ENCODE data around the gene HSPA12A.

HSPA12A gene

DNA sequence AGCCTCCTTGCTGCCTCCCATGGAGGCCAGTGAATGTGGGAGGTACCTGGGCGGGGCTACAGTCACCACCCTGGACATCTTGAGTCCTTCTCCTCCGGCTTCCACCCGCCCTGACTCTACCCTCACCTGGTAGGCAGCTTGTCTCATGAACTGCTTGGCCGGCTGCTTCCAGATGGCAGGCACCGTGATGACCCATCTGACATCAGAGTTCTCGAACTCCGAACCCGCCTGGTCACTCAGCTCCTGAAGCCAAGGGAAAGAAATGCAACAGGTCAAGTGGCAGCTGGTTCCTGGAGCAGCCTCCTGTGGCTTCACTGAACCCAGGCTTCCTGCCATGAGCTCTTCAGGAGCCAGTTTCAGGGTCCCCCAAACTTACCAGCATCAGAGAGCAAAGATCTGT, 50.1 kb downstream of the HSPA12A start:
- WGBS (ENCODE audit: insufficient coverage): 98% methylated on average over 8 of the region's 8 CpGs
- peaks cover 0 to 8% (median 4%) of the 10 kb centered on the region in 5 experiments for H3K27me3 ChIP-seq (replicated peaks in 2 of 5; ENCODE audit: control insufficient read depth in 4 of 5, insufficient read depth in 5 of 5, low read length in 4 of 5)
- ChIA-PET CTCF (no interaction called here), POLR2A (no interaction called here)
- no peak for DNase-seq
- no peaks in the 10 kb centered on the region for H3K9me3 ChIP-seq (ENCODE audit: control extremely low read depth in 1 of 5, control insufficient read depth in 4 of 5, insufficient read depth in 2 of 5, low read depth in 1 of 5, low read length in 4 of 5)
- H3K36me3 ChIP-seq (ENCODE audit: control insufficient read depth in 4 of 4, insufficient read depth in 4 of 4, low read length in 3 of 4): no peaks in the 10 kb centered on the region
- H3K27ac ChIP-seq (ENCODE audit: insufficient read depth in 1 of 2, low read depth in 1 of 2, low read length in 2 of 2, poor library complexity in 1 of 2, severe bottlenecking in 2 of 2): no peak overlapping the region
- no peak overlapping the region for H3K4me3 ChIP-seq (ENCODE audit: control insufficient read depth in 1 of 7, extremely low read depth in 1 of 7, insufficient read depth in 4 of 7, low read depth in 2 of 7, low read length in 6 of 7)
- peaks cover 0 to 2% (median 0%) of the 10 kb centered on the region in 4 experiments for H3K4me1 ChIP-seq (ENCODE audit: control extremely low read depth in 1 of 4, control insufficient read depth in 4 of 4, insufficient read depth in 4 of 4, low read length in 3 of 4)

GRCh38 chr10:116691635-116692034, 50.7 kb downstream of the HSPA12A start:
- Histone ChIP-seq H3K4me3 (ENCODE audit: control insufficient read depth in 1 of 7, extremely low read depth in 1 of 7, insufficient read depth in 4 of 7, low read depth in 2 of 7, low read length in 6 of 7) (no peak overlapping the region), H3K4me1 (ENCODE audit: control extremely low read depth in 1 of 4, control insufficient read depth in 4 of 4, insufficient read depth in 4 of 4, low read length in 3 of 4) (peaks cover 0 to 2% (median 0%) of the 10 kb centered on the region in 4 experiments), H3K9me3 (ENCODE audit: control extremely low read depth in 1 of 5, control insufficient read depth in 4 of 5, insufficient read depth in 2 of 5, low read depth in 1 of 5, low read length in 4 of 5) (no peaks in the 10 kb centered on the region), H3K27me3 (replicated peaks in 2 of 5; ENCODE audit: control insufficient read depth in 4 of 5, insufficient read depth in 5 of 5, low read length in 4 of 5) (peaks cover 0 to 8% (median 4%) of the 10 kb centered on the region in 5 experiments), H3K36me3 (ENCODE audit: control insufficient read depth in 4 of 4, insufficient read depth in 4 of 4, low read length in 3 of 4) (no peaks in the 10 kb centered on the region), H3K27ac (ENCODE audit: insufficient read depth in 1 of 2, low read depth in 1 of 2, low read length in 2 of 2, poor library complexity in 1 of 2, severe bottlenecking in 2 of 2) (no peak overlapping the region)
- ChIA-PET POLR2A (no interaction called here), CTCF (interaction anchor here (1.6 to 2.0 kb wide), 2 partner anchors 9 kb away, joined by 4 to 6 read pairs; no protein-coding TSS in a partner anchor)
- no peak for DNase-seq
- 96% methylated on average over 6 of the region's 6 CpGs for WGBS (ENCODE audit: insufficient coverage)

DNA sequence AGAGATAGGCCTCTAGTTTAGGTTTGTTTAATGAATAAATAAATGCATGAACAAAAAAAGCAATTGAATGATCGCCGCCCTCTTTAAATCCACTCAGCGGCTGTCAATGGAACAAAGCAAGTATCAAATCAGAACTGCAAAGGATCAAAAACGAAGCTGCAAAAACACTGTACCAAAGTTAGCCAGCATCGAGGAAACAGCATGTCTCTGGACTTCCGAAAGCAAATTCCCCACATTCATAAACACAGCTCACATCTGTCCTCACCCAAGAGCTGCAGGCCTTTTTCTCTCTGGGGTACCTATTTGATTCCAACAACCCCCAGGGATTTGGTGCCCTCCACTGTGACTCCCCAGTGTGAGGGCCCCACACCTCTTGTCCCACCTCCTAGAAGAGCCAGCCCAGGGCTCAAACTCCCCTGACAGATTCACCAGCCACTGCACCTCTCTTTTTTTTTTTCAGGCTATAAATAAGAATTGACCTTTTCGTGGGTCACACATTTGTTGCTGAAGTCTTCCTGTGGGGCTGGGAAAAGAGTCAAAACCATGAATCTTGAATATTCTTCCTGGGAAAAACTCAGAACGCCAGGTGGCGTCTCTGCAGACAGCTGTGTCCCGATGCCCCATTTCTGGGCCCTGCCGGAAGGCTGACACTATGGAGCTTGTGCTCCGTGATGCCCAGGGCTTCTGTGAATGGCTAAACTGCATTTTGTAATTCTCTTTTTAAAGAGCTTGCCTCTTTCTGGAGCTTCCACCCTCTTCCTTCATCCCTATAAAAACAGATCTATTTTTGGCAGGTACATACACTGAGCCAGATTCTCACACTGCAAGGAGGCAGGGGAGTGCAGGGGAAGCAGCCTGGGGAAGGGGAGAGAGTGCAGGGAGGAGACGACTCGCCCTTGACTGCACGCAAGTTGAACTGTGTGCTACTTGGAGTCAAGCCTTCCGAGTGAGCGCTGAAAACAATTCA, 51.7 kb downstream of the HSPA12A start:
- CTCF ChIA-PET: interaction anchor here (1.6 to 2.0 kb wide), 2 partner anchors 8 to 10 kb away, joined by 4 to 6 read pairs; no protein-coding TSS in a partner anchor

DNA sequence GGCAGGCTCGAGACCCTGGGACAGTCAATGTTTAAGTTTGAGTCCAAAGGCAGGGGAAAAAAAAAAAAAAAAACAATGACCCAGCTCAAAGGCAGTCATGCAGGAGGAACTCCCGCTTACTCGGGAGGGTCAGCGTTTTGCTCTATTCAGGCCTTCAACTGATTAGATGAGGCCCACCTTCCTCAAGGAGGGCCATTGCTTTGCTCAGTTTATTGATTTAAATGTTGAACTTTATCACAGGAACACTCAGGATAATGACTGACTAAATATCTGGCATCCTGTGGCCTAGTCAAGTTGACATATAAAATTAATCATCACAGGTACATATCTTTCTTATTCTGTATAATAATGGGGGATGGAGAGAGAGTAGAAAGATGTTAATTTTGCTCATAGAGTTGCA, 52.6 kb downstream of the HSPA12A start:
- peaks cover 0 to 2% (median 0%) of the 10 kb centered on the region in 4 experiments for H3K4me1 ChIP-seq (ENCODE audit: control extremely low read depth in 1 of 4, control insufficient read depth in 4 of 4, insufficient read depth in 4 of 4, low read length in 3 of 4)
- no peaks in the 10 kb centered on the region for H3K9me3 ChIP-seq (ENCODE audit: control extremely low read depth in 1 of 5, control insufficient read depth in 4 of 5, insufficient read depth in 2 of 5, low read depth in 1 of 5, low read length in 4 of 5)
- H3K4me3 ChIP-seq (ENCODE audit: control insufficient read depth in 1 of 7, extremely low read depth in 1 of 7, insufficient read depth in 4 of 7, low read depth in 2 of 7, low read length in 6 of 7): no peak overlapping the region
- WGBS (ENCODE audit: insufficient coverage): 100% methylated on average over 1 of the region's 4 CpGs
- no peak for DNase-seq
- no peaks in the 10 kb centered on the region for H3K36me3 ChIP-seq (ENCODE audit: control insufficient read depth in 4 of 4, insufficient read depth in 4 of 4, low read length in 3 of 4)
- H3K27me3 ChIP-seq (replicated peaks in 2 of 5; ENCODE audit: control insufficient read depth in 4 of 5, insufficient read depth in 5 of 5, low read length in 4 of 5): peaks cover 0 to 8% (median 4%) of the 10 kb centered on the region in 5 experiments
- H3K27ac ChIP-seq (ENCODE audit: insufficient read depth in 1 of 2, low read depth in 1 of 2, low read length in 2 of 2, poor library complexity in 1 of 2, severe bottlenecking in 2 of 2): no peak overlapping the region
- ChIA-PET POLR2A (no interaction called here), CTCF (interaction anchor here (0.8 to 2.0 kb wide), 4 partner anchors 8 to 98 kb away, joined by 3 to 6 read pairs (median 4); no protein-coding TSS in a partner anchor)

More for the DNA sequence above, 51.7 kb downstream of the HSPA12A start:
- DNase-seq: no peak
- H3K36me3 ChIP-seq (ENCODE audit: control insufficient read depth in 4 of 4, insufficient read depth in 4 of 4, low read length in 3 of 4): no peaks in the 10 kb centered on the region
- peaks cover 0 to 2% (median 0%) of the 10 kb centered on the region in 4 experiments for H3K4me1 ChIP-seq (ENCODE audit: control extremely low read depth in 1 of 4, control insufficient read depth in 4 of 4, insufficient read depth in 4 of 4, low read length in 3 of 4)
- H3K27me3 ChIP-seq (replicated peaks in 2 of 5; ENCODE audit: control insufficient read depth in 4 of 5, insufficient read depth in 5 of 5, low read length in 4 of 5): peaks cover 0 to 8% (median 4%) of the 10 kb centered on the region in 5 experiments
- H3K27ac ChIP-seq (ENCODE audit: insufficient read depth in 1 of 2, low read depth in 1 of 2, low read length in 2 of 2, poor library complexity in 1 of 2, severe bottlenecking in 2 of 2): no peak overlapping the region
- no peaks in the 10 kb centered on the region for H3K9me3 ChIP-seq (ENCODE audit: control extremely low read depth in 1 of 5, control insufficient read depth in 4 of 5, insufficient read depth in 2 of 5, low read depth in 1 of 5, low read length in 4 of 5)
- H3K4me3 ChIP-seq (ENCODE audit: control insufficient read depth in 1 of 7, extremely low read depth in 1 of 7, insufficient read depth in 4 of 7, low read depth in 2 of 7, low read length in 6 of 7): no peak overlapping the region
- POLR2A ChIA-PET: no interaction called here
- 89% methylated on average over 17 of the region's 17 CpGs for WGBS (ENCODE audit: insufficient coverage)

DNA sequence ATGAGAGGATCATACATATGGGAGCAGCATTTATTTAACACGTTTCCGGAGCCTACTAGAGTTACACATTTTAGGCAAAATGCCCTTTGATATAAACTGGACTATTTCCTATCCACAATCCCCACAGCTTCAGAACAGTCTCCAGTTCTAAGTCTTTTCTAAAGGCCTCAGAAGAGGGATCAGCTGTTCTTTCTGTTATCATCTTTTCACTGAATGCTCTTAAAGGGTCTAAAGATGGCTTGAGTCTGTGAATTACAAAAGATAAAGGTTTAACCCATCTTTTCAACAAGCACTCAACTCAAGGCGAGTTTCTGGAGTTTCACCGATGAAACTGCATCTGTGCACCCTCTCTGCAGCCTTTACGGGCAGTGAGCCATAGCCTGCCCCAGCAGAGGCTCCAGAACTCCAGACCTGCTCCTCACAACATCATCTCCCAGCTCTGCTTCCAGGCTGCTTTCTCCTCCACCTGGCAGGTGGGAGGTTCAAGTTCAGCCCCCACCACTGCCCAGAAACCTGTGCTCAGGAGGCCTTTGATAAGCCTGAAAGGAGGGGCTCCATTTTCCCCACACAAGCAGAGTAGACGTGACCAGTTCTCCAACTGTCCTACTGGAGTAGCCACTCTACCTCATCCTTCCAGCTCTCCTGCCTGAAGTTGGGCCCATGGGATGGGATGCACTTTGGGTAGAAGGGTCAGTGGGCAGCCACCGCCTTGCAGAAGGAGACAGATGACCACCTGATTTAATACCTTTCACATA, 53.4 kb downstream of the HSPA12A start:
- no peak for DNase-seq
- ChIA-PET CTCF (interaction anchor here (0.7 to 2.8 kb wide), 4 partner anchors 17 to 100 kb away, joined by 3 to 15 read pairs (median 4); no protein-coding TSS in a partner anchor), POLR2A (no interaction called here)
- no peak overlapping the region for H3K27ac ChIP-seq (ENCODE audit: insufficient read depth in 1 of 2, low read depth in 1 of 2, low read length in 2 of 2, poor library complexity in 1 of 2, severe bottlenecking in 2 of 2)
- H3K27me3 ChIP-seq (replicated peaks in 2 of 5; ENCODE audit: control insufficient read depth in 4 of 5, insufficient read depth in 5 of 5, low read length in 4 of 5): peaks cover 0 to 8% (median 4%) of the 10 kb centered on the region in 5 experiments
- H3K36me3 ChIP-seq (ENCODE audit: control insufficient read depth in 4 of 4, insufficient read depth in 4 of 4, low read length in 3 of 4): no peaks in the 10 kb centered on the region
- no peaks in the 10 kb centered on the region for H3K9me3 ChIP-seq (ENCODE audit: control extremely low read depth in 1 of 5, control insufficient read depth in 4 of 5, insufficient read depth in 2 of 5, low read depth in 1 of 5, low read length in 4 of 5)
- WGBS (ENCODE audit: insufficient coverage): 79% methylated on average over 6 of the region's 7 CpGs
- no peak overlapping the region for H3K4me3 ChIP-seq (ENCODE audit: control insufficient read depth in 1 of 7, extremely low read depth in 1 of 7, insufficient read depth in 4 of 7, low read depth in 2 of 7, low read length in 6 of 7)
- H3K4me1 ChIP-seq (ENCODE audit: control extremely low read depth in 1 of 4, control insufficient read depth in 4 of 4, insufficient read depth in 4 of 4, low read length in 3 of 4): peaks cover 0 to 2% (median 0%) of the 10 kb centered on the region in 4 experiments

DNA sequence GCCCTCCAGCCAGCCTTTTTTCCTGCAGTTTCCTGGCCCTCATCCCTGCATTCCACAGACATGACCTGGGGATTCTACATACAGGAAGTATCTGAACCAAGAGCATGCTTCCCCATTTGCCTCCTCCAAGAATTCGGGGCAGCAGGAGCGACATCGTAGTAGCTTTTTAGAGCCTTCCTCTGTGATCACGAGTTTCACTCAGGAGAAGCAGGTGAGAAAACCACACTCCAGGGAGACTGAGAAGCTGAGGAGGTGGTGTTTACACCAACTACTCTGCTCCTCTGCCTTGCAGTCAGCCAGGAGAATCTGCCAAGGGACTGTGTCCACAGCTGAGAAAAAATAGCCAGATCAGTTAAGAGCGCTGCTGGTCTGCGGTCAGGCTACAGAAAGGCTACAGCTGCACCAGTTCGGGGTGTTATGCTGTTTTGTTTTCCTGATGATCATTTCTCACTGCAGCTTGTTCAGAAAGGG, 54.1 kb downstream of the HSPA12A start:
- Histone ChIP-seq H3K27me3 (replicated peaks in 2 of 5; ENCODE audit: control insufficient read depth in 4 of 5, insufficient read depth in 5 of 5, low read length in 4 of 5) (peaks cover 0 to 8% (median 4%) of the 10 kb centered on the region in 5 experiments), H3K27ac (ENCODE audit: insufficient read depth in 1 of 2, low read depth in 1 of 2, low read length in 2 of 2, poor library complexity in 1 of 2, severe bottlenecking in 2 of 2) (no peak overlapping the region), H3K4me1 (ENCODE audit: control extremely low read depth in 1 of 4, control insufficient read depth in 4 of 4, insufficient read depth in 4 of 4, low read length in 3 of 4) (peaks cover 0 to 2% (median 0%) of the 10 kb centered on the region in 4 experiments), H3K36me3 (ENCODE audit: control insufficient read depth in 4 of 4, insufficient read depth in 4 of 4, low read length in 3 of 4) (no peaks in the 10 kb centered on the region), H3K9me3 (ENCODE audit: control extremely low read depth in 1 of 5, control insufficient read depth in 4 of 5, insufficient read depth in 2 of 5, low read depth in 1 of 5, low read length in 4 of 5) (no peaks in the 10 kb centered on the region), H3K4me3 (ENCODE audit: control insufficient read depth in 1 of 7, extremely low read depth in 1 of 7, insufficient read depth in 4 of 7, low read depth in 2 of 7, low read length in 6 of 7) (peak overlapping the region in 1 of 7 experiments; percentile 38)
- 19% methylated on average over 4 of the region's 7 CpGs for WGBS (ENCODE audit: insufficient coverage)
- ChIA-PET POLR2A (no interaction called here), CTCF (interaction anchor here (1.2 to 2.8 kb wide), 4 partner anchors 31 to 109 kb away, joined by 3 to 15 read pairs (median 4); no protein-coding TSS in a partner anchor)
- DNase-seq: peak in 2 of 3 donors; percentile 15 to 45

Measured in common myeloid progenitor, CD34-positive (primary cell).